ENCODE data around the gene ERC1. TPM values are rescaled to one million over a fixed set of nuclear protein-coding genes. Genes with fewer than 3 reads are reported as not detected.

Gene ERC1
- total and polyA plus RNA-seq, 2 of the 4 experiments (the other 2 are of a cell fraction) = 11.6 to 25.6 TPM

GRCh38 chr12:1504895-1505311 is 513.9 kb downstream of the ERC1 start:
- H2BK20ac ChIP-seq (ENCODE audit: low read depth, low read length) = no peak overlapping the region
- ATAC-seq (ENCODE audit: low read depth) = no peak
- no peak overlapping the region for H3K18ac ChIP-seq (ENCODE audit: low read depth, low read length)
- H3K27me3 ChIP-seq (ENCODE audit: control insufficient read depth, insufficient read depth, low read length) = no peaks in the 10 kb centered on the region
- no peak overlapping the region for H4K5ac ChIP-seq (ENCODE audit: low read depth, low read length)
- no peak overlapping the region for H2BK5ac ChIP-seq (ENCODE audit: low read depth, low read length, poor library complexity, severe bottlenecking)
- H2AK9ac ChIP-seq (replicated peaks; ENCODE audit: low read depth, low read length, poor library complexity) = no peak overlapping the region
- H3K9me1 ChIP-seq (ENCODE audit: insufficient read depth, low read length) = peaks cover 10% of the 10 kb centered on the region
- H2BK15ac ChIP-seq (ENCODE audit: low read depth, low read length) = no peak overlapping the region
- ChIA-PET POLR2A (ENCODE audit: unreplicated experiment) (interaction anchor here (0.9 kb wide), 1 partner anchor 30 kb away, joined by 3 read pairs; no protein-coding TSS in a partner anchor), CTCF (no interaction called here)
- H3K4ac ChIP-seq (ENCODE audit: low read depth, low read length) = no peak overlapping the region
- in situ Hi-C loops (cut with MboI; ENCODE audit: low sequenced_read_pairs) = no loop called here
- H3K79me1 ChIP-seq (ENCODE audit: low read depth in 1 of 2, low read length in 2 of 2) = no peaks in the 10 kb centered on the region
- intact Hi-C loops (cut with micrococcal nuclease) = no loop called here
- peaks cover 6% of the 10 kb centered on the region for H3K4me1 ChIP-seq (ENCODE audit: control insufficient read depth, insufficient read depth, low read length)
- H3K56ac ChIP-seq (ENCODE audit: extremely low read depth, insufficient read depth, low read length) = no peak overlapping the region
- WGBS, 2 experiments (ENCODE audit: extremely low coverage in 2 of 2, insufficient read length in 1 of 2) = 20% methylated on average over 2 of the region's 14 CpGs; no CpG with 5 or more reads in 1 of the 2 experiments
- dilution Hi-C loops (cut with HindIII; ENCODE audit: low sequenced_read_pairs, unreplicated experiment) = no loop called here
- TF ChIP-seq RFX5 (IDR thresholded peaks at IDR 0.05; ENCODE audit: low read depth, low read length) = no peak
- no peak for TF ChIP-seq RCOR1 (IDR thresholded peaks at IDR 0.05; ENCODE audit: insufficient replicate concordance, low read length)
- no peak overlapping the region for H3K23ac ChIP-seq (ENCODE audit: low read depth, low read length)
- H3K4me2 ChIP-seq (ENCODE audit: low read depth, low read length) = no peak overlapping the region
- H3K9ac ChIP-seq (ENCODE audit: low read depth, low read length) = no peak overlapping the region
- no peaks in the 10 kb centered on the region for H3K36me3 ChIP-seq (ENCODE audit: control insufficient read depth, insufficient read depth, low read length)
- no peak overlapping the region for H4K8ac ChIP-seq (ENCODE audit: low read depth in 2 of 2, low read length in 2 of 2)
- H3K4me3 ChIP-seq (ENCODE audit: insufficient read depth, low read depth, low read length) = no peak overlapping the region
- H3K27ac ChIP-seq (ENCODE audit: insufficient read depth, low read length) = no peak overlapping the region
- H4K20me1 ChIP-seq (ENCODE audit: insufficient read depth, low read length) = no peaks in the 10 kb centered on the region
- no peaks in the 10 kb centered on the region for H3K9me3 ChIP-seq (ENCODE audit: control insufficient read depth, insufficient read depth, low read length)
- no peak overlapping the region for H4K91ac ChIP-seq (ENCODE audit: insufficient read depth, low read depth, low read length)
- no peak for DNase-seq
- H2AK5ac ChIP-seq (ENCODE audit: low read depth, low read length) = no peak overlapping the region
- H2BK120ac ChIP-seq (ENCODE audit: low read depth, low read length) = no peak overlapping the region
- no peak overlapping the region for H3K14ac ChIP-seq (replicated peaks; ENCODE audit: low read depth, low read length)
- no peak overlapping the region for H2AFZ ChIP-seq (replicated peaks; ENCODE audit: low read length, poor library complexity)
- no TSS peak for BruUV-seq (replicated peaks)
